Effector memory CD4-positive, alpha-beta T cell (primary cell): ENCODE measurements around the gene ZNF831.

Experiments
- DNase-seq, 3 donors: peaks; one replicate each; pipeline ENCODE4 v3.0.0-alpha.2; 2020
- H3K27ac ChIP-seq: 2 replicates; pipeline ENCODE4 v1.7.0; 2013; ENCODE audit warnings: mild to moderate bottlenecking, low read length, moderate library complexity; ENCODE audit not compliant: insufficient read depth, poor library complexity, severe bottlenecking
- H3K27me3 ChIP-seq: replicated peaks from 2 replicates; pipeline ENCODE4 v1.7.0; 2013; ENCODE audit warnings: mild to moderate bottlenecking, low read length; ENCODE audit not compliant: insufficient read depth, control insufficient read depth, poor library complexity, severe bottlenecking
- H3K36me3 ChIP-seq: 2 replicates; pipeline ENCODE4 v1.7.0; 2013; ENCODE audit warnings: mild to moderate bottlenecking, low read length, moderate library complexity; ENCODE audit not compliant: control insufficient read depth, insufficient read depth
- H3K4me1 ChIP-seq: 2 replicates; pipeline ENCODE4 v1.7.0; 2013; ENCODE audit warnings: low read length, mild to moderate bottlenecking; ENCODE audit not compliant: control insufficient read depth, insufficient read depth, poor library complexity, severe bottlenecking
- H3K4me3 ChIP-seq: 2 replicates; pipeline ENCODE4 v1.7.0; 2013; ENCODE audit warnings: low read length, low read depth, mild to moderate bottlenecking; ENCODE audit not compliant: insufficient read depth, poor library complexity, severe bottlenecking
- H3K9me3 ChIP-seq: 2 replicates; pipeline ENCODE4 v1.7.0; 2013; ENCODE audit warnings: mild to moderate bottlenecking, low read length, moderate library complexity; ENCODE audit not compliant: control insufficient read depth

The ZNF831 gene

GRCh38 chr20:59139998-59140397 is 23.6 kb upstream of the ZNF831 start:
- no peak overlapping the region for H3K4me3 ChIP-seq
- H3K36me3 ChIP-seq = no peaks in the 10 kb centered on the region
- no peak overlapping the region for H3K27ac ChIP-seq
- no peaks in the 10 kb centered on the region for H3K9me3 ChIP-seq
- H3K4me1 ChIP-seq = no peaks in the 10 kb centered on the region
- no peak for DNase-seq
- H3K27me3 ChIP-seq = no peaks in the 10 kb centered on the region

DNA sequence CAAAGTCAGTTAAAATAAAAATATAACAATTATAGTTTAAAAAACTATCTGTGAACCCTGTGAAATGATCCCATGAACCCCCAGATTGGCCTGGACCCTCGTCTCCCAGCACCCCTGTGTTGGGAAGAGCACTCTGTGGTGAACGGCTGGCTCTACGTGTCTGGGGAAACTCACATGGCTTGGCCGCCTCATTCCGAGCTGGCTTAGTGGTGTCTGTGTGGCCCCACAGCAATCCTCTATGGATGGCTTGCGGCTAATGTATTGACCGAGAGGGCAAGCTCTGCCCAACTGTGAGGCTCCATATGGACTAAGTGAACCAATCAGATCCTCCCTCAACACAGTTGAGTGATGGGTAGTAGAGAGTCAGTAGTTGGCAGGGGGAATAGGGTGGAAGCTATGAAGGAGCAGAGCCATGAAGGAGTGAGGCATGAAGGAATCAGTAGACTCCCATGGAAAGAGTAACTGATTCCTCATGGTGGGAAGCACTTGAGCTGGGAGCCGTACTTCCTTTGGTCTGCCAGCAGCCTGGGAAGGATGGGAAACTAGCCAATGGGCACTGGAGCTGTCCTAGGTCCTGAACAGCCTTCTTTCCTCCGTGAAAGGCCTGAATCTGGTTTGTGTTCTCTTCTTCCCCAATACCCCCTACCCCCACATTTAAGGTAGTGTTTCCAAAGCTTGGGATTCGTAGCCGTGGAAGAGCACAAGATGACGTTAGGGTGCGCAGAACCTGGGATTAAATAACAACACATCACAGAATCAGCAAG is 21.6 kb upstream of the ZNF831 start:
- no peak overlapping the region for H3K27ac ChIP-seq
- DNase-seq = no peak
- H3K4me1 ChIP-seq = peaks cover 14% of the 10 kb centered on the region
- no peaks in the 10 kb centered on the region for H3K36me3 ChIP-seq
- H3K27me3 ChIP-seq = no peaks in the 10 kb centered on the region
- H3K4me3 ChIP-seq = no peak overlapping the region
- no peaks in the 10 kb centered on the region for H3K9me3 ChIP-seq

- no peaks in the 10 kb centered on the region for H3K27me3 ChIP-seq
Measured at GRCh38 chr20:59143326-59143725, 20.3 kb upstream of the ZNF831 start.

DNA sequence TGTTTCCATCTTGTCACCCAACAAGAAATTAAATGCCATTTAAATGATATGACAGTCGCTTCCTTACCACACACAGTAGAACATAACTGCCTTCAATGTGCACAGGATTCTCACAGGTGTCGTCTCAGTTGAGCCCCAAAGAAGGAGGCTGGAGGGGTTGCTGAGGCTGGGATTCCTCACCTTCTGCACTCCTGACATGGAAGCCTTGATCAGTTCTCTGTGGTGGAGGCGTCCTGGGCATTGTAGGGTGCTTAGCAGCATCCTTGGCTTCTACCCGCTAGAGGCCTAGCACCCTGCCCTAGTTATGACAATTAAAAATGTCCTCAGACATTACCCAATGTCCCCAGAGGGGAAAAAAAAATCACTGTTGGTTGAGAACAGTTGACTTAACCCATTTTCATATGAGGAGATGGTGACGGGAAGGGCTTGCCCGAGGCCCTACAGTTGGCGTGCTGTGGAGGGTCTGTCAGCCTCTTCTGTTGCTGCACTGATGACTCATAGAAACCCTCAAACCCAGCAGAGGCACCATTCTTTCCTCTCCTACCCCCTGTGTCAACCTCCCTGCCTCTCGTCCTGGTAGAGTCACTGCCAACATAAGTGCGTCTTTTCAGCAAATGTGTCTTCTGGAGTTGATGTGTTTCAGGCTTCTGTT is 19.3 kb upstream of the ZNF831 start:
- no peaks in the 10 kb centered on the region for H3K36me3 ChIP-seq
- H3K27me3 ChIP-seq = no peaks in the 10 kb centered on the region
- peak in 1 of 3 donors; percentile 30 for DNase-seq
- H3K27ac ChIP-seq = peak overlapping the region; percentile 12
- H3K9me3 ChIP-seq = no peaks in the 10 kb centered on the region
- no peak overlapping the region for H3K4me3 ChIP-seq
- H3K4me1 ChIP-seq = peaks cover 32% of the 10 kb centered on the region

More at GRCh38 chr20:59143326-59143725, 20.3 kb upstream of the ZNF831 start:
- DNase-seq = no peak
- no peak overlapping the region for H3K4me3 ChIP-seq
- peaks cover 25% of the 10 kb centered on the region for H3K4me1 ChIP-seq
- H3K9me3 ChIP-seq = no peaks in the 10 kb centered on the region
- H3K27ac ChIP-seq = no peak overlapping the region
- H3K36me3 ChIP-seq = no peaks in the 10 kb centered on the region

DNA sequence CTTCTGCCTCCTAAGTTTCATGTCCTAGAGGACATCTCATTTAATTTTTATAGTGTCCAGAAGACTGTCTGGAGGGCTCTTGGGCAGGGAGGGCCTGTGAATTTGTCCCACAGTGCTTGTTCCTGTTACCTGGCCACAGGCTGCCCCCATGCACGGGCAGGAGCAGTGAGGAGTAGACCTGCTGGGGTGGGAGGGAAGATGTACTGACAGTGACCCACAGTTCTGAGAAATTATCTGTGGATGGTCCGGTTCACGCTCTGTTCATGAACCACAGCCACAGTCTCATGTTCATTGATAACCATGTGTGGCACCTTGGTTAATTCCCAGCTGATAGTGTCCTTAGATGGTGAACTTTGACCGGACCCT is 18.8 kb upstream of the ZNF831 start:
- DNase-seq = no peak
- H3K27ac ChIP-seq = peak overlapping the region; percentile 12
- H3K4me3 ChIP-seq = no peak overlapping the region
- H3K4me1 ChIP-seq = peaks cover 37% of the 10 kb centered on the region
- no peaks in the 10 kb centered on the region for H3K27me3 ChIP-seq
- no peaks in the 10 kb centered on the region for H3K36me3 ChIP-seq
- no peaks in the 10 kb centered on the region for H3K9me3 ChIP-seq

- Histone ChIP-seq H3K36me3 (no peaks in the 10 kb centered on the region), H3K4me3 (peak overlapping the region; percentile 63), H3K27me3 (no peaks in the 10 kb centered on the region), H3K9me3 (no peaks in the 10 kb centered on the region), H3K27ac (peak overlapping the region; percentile 86), H3K4me1 (peaks cover 43% of the 10 kb centered on the region)
- DNase-seq = no peak
Measured at GRCh38 chr20:59145247-59145923, 18.2 kb upstream of the ZNF831 start.

DNA sequence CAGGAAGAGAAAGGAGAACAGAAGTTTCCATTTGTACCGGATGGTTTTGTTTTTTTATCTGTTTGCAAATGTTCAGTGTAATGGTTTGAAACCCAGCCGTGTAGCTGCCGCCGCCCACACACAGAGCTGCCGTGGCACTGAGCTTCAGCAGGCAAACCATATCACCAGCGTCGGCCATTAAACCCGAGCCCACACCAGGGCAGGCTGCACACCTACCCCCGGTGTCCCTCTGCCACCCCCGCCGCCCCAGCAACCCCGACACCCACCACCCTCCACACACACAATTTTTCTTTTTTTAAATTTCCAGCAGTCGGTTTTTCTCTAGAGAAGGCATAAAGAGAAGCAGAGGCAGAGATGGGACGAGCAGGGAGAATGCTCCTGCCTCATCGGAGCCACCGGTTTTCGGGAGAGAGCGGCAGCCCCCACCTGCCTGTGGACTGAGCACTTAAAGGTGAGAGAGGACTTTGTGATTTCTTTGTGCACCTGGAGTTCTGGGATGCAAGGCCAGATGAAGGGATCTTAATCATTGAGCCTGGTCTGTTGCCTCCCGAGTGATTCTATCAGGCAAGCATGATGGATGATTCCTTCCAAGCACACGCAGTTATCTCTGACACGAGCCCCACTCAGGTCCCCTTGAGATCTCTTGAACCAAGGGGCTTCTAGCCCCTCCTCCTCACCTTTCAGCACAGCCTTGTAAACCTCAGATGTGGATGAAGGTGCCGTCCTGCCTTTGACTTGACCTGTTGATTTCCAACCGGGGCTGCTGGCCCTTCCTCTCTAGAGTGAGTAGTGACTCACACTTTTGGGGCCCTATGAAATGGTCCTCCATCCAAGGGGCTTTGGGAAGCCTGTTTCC is 17.5 kb upstream of the ZNF831 start:
- peaks cover 50% of the 10 kb centered on the region for H3K4me1 ChIP-seq
- H3K27ac ChIP-seq = peak overlapping the region; percentile 86
- H3K27me3 ChIP-seq = no peaks in the 10 kb centered on the region
- no peak for DNase-seq
- H3K9me3 ChIP-seq = no peaks in the 10 kb centered on the region
- no peaks in the 10 kb centered on the region for H3K36me3 ChIP-seq
- H3K4me3 ChIP-seq = peak overlapping the region; percentile 63

- Histone ChIP-seq H3K9me3 (no peaks in the 10 kb centered on the region), H3K4me1 (peaks cover 58% of the 10 kb centered on the region), H3K36me3 (no peaks in the 10 kb centered on the region), H3K4me3 (peak overlapping the region; percentile 63), H3K27me3 (no peaks in the 10 kb centered on the region), H3K27ac (peak overlapping the region; percentile 86)
- DNase-seq = no peak
Measured at GRCh38 chr20:59146780-59147565, 16.6 kb upstream of the ZNF831 start.

GRCh38 chr20:59147586-59147985 is 16.0 kb upstream of the ZNF831 start:
- Histone ChIP-seq H3K36me3 (no peaks in the 10 kb centered on the region), H3K4me1 (peaks cover 65% of the 10 kb centered on the region), H3K9me3 (no peaks in the 10 kb centered on the region), H3K4me3 (peak overlapping the region; percentile 63), H3K27ac (peak overlapping the region; percentile 86), H3K27me3 (no peaks in the 10 kb centered on the region)
- no peak for DNase-seq
